Upper lobe of right lung (tissue), 1 donor: ENCODE measurements around the gene TMEM145. TPM values are rescaled to one million over a fixed set of nuclear protein-coding genes. Genes with fewer than 3 reads are reported as not detected.
A peak's percentile ranks its signal among the peaks of the same experiment; 100 is the strongest.

Source experiments
- ATAC-seq: fragments of 200-7000 bp; cut with Tn5 transposase; one replicate; pipeline ENCODE4 v1.9.1; 2020; ENCODE audit warnings: mild to moderate bottlenecking, moderate library complexity
- DNase-seq: peaks from one replicate; pipeline ENCODE4 v3.0.0-alpha.2; 2020
- H3K27ac ChIP-seq: fragments of 200-600 bp; one replicate; pipeline ENCODE4 v1.8.0; 2022
- H3K27me3 ChIP-seq: fragments of 200-600 bp; one replicate; pipeline ENCODE4 v1.8.0; 2022; ENCODE audit warnings: mild to moderate bottlenecking
- H3K36me3 ChIP-seq: fragments of 200-600 bp; one replicate; pipeline ENCODE4 v1.8.0; 2022
- H3K4me1 ChIP-seq: fragments of 200-600 bp; one replicate; pipeline ENCODE4 v1.8.0; 2022
- H3K4me3 ChIP-seq: fragments of 200-600 bp; one replicate; pipeline ENCODE4 v1.8.0; 2022; ENCODE audit warnings: mild to moderate bottlenecking
- H3K9me3 ChIP-seq: fragments of 200-600 bp; one replicate; pipeline ENCODE4 v1.8.0; 2022
- intact Hi-C: fragments of 100-400 bp; cut with DNase I; formaldehyde crosslinking; loops from one replicate; pipeline ENCODE4 v1.11.0; 2022
- total RNA-seq: library from RNA; stranded (reverse); fragmentation: NEBNext Ultra II Directional; extraction: Animal tissue kit (Norgen Biotek cat#: 25700); gene quantifications from one replicate; pipeline ENCODE4 v1.2.1, GENCODE V29; 2021
- TF ChIP-seq, protein P1 (sequence below): fragments of 200-600 bp; IDR thresholded peaks from one replicate; pipeline ENCODE4 v1.8.0; 2022; ENCODE audit warnings: antibody characterized with exemption
- donor health status: DM: no; HTN: yes; CAD: no; lungs with severe emphysema.

The TMEM145 gene
- total RNA-seq, 1 donor from 2014 or later, result 0.35 TPM

DNA sequence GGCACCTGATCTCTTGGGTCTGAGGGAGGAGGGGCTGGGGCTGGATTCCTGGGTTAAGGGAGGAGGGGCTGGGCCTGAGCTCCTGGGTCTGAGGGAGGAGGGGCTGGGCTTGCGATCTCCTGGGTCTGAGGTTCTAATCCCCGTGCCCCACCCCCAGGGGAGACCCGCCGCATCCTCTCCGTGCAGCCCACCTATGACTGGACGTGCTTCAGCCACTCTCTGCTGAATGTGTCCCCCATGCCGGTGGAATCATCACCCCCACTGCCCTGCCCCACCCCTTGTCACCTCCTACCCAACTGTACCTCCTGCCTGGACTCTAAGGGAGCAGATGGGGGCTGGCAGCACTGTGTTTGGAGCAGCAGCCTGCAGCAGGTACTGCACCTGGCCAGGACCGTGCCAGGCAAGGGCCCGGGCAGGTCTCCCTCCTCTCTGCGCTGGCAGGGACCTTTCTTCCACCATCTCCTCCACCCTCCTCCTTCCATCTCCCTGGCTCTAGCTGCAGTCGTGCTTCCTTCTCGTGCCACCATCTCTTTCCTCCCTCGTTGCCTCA lies 49.9 kb downstream of the TMEM145 start:
- intact Hi-C loops, result no loop called here
- no peak overlapping the region for H3K27ac ChIP-seq
- H3K9me3 ChIP-seq, result no peaks in the 10 kb centered on the region
- ATAC-seq, result no peak
- H3K4me3 ChIP-seq, result no peak overlapping the region
- TF ChIP-seq, protein P1, sequence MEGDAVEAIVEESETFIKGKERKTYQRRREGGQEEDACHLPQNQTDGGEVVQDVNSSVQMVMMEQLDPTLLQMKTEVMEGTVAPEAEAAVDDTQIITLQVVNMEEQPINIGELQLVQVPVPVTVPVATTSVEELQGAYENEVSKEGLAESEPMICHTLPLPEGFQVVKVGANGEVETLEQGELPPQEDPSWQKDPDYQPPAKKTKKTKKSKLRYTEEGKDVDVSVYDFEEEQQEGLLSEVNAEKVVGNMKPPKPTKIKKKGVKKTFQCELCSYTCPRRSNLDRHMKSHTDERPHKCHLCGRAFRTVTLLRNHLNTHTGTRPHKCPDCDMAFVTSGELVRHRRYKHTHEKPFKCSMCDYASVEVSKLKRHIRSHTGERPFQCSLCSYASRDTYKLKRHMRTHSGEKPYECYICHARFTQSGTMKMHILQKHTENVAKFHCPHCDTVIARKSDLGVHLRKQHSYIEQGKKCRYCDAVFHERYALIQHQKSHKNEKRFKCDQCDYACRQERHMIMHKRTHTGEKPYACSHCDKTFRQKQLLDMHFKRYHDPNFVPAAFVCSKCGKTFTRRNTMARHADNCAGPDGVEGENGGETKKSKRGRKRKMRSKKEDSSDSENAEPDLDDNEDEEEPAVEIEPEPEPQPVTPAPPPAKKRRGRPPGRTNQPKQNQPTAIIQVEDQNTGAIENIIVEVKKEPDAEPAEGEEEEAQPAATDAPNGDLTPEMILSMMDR, result no peak
- no peaks in the 10 kb centered on the region for H3K27me3 ChIP-seq
- H3K4me1 ChIP-seq, result no peaks in the 10 kb centered on the region
- no peak for DNase-seq
- H3K36me3 ChIP-seq, result peaks cover 7% of the 10 kb centered on the region

DNA sequence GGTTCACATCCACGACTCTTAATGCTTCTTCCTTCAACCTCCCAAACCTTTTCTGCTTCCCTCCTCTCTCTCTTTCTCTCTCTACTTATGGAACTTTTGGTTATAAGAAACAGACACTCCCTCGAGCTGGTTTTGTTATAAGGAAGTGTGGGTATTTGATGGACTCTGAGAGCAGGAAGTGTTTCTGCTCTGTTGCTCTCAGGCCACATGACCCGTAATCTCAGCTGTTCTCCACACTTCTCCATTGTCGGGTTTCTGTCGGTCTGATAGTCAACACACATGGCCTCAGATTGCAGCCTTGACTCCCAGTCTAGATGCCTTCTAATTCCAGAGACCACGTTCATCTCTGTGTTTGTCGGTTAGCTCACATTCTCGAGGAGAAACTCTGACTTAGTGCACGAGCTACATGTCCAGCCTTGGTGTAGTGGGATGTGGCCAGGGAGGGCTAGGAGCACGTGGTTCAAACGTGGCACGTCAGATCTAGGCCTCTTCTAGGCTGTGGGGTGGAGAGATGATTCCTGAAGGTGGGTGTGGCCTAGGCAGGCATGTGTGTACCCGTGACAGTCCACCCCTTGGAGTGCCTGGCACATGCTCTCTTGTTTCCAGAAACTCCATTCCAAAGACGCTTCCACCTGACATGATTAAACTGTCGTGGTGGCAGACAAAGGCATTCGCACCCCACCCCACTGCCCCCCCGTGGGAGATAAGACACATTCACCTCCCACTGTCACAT lies 50.7 kb downstream of the TMEM145 start:
- ATAC-seq, result peak; percentile 59
- H3K4me3 ChIP-seq, result no peak overlapping the region
- TF ChIP-seq, protein P1, result no peak
- intact Hi-C loops, result no loop called here
- H3K27ac ChIP-seq, result no peak overlapping the region
- H3K4me1 ChIP-seq, result no peaks in the 10 kb centered on the region
- no peaks in the 10 kb centered on the region for H3K27me3 ChIP-seq
- H3K36me3 ChIP-seq, result peaks cover 5% of the 10 kb centered on the region
- no peaks in the 10 kb centered on the region for H3K9me3 ChIP-seq
- no peak for DNase-seq

DNA sequence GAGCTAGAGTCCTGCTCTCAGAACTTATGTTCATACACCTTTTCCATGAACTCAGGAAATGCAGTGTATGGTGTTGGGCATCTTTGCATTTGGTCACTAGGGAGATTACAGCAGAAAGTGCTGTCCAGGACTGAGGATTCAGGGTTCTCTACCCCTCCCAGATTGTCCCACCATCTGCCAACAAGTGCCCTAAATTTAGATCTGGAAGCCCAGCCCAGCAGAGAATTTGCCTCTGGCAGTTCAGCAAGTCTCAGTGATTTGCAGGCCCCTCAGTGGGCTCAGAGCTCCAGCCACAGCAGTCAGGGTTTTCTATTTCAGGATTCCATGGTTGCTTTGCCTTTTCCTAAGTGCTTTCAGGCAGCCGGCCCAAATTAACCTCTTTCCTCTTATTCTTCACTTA lies 53.6 kb downstream of the TMEM145 start:
- peaks cover 5% of the 10 kb centered on the region for H3K36me3 ChIP-seq
- no peaks in the 10 kb centered on the region for H3K4me1 ChIP-seq
- H3K27me3 ChIP-seq, result no peaks in the 10 kb centered on the region
- TF ChIP-seq, protein P1, result no peak
- no peak overlapping the region for H3K27ac ChIP-seq
- intact Hi-C loops, result no loop called here
- no peak for ATAC-seq
- DNase-seq, result no peak
- H3K4me3 ChIP-seq, result no peak overlapping the region
- no peaks in the 10 kb centered on the region for H3K9me3 ChIP-seq

DNA sequence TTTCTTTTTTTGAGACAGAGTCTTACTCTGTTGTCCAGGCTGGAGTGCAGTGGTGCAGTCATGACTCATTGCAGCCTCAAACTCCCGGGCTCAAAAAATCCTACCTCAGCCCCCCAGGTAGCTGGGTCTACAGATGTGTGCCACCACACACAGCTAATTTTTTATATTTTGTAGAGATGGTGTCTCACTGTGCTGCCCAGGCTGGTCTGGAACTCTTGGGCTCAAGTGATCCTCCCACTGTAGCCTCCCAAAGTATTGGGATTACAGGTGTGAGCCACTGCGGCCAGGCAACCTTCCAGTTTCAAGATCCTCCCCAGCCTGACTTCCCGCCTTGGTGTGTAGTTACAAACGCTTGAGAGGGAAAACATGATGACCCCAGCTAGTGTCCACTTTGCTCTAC lies 54.8 kb downstream of the TMEM145 start:
- ATAC-seq (no peak), DNase-seq (no peak)
- no peaks in the 10 kb centered on the region for H3K4me1 ChIP-seq
- H3K36me3 ChIP-seq, result peaks cover 5% of the 10 kb centered on the region
- TF ChIP-seq, protein P1, result no peak
- no peaks in the 10 kb centered on the region for H3K27me3 ChIP-seq
- intact Hi-C loops, result no loop called here
- no peak overlapping the region for H3K4me3 ChIP-seq
- H3K27ac ChIP-seq, result no peak overlapping the region
- H3K9me3 ChIP-seq, result no peaks in the 10 kb centered on the region

DNA sequence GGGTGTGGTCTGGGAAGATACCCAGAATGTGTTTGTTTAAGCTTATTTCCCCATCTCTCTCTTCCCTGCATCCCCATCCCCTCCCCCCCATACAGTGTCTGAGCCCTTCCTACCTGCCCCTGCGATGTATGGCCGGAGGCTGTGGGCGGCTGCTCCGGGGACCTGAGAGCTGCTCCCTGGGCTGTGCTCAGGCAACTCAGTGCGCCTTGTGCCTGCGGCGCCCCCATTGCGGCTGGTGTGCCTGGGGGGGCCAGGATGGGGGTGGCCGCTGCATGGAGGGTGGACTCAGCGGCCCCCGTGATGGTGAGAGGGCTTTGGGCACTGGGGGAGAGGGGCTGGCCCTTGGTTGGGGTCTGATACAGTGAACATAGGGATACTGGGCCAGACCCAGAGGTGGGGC lies 55.3 kb downstream of the TMEM145 start:
- H3K27ac ChIP-seq, result no peak overlapping the region
- H3K36me3 ChIP-seq, result peaks cover 5% of the 10 kb centered on the region
- no peaks in the 10 kb centered on the region for H3K27me3 ChIP-seq
- DNase-seq (no peak), ATAC-seq (no peak)
- TF ChIP-seq, protein P1, result no peak
- no peaks in the 10 kb centered on the region for H3K9me3 ChIP-seq
- intact Hi-C loops, result no loop called here
- H3K4me1 ChIP-seq, result no peaks in the 10 kb centered on the region
- H3K4me3 ChIP-seq, result no peak overlapping the region
